Bronchial epithelial cell (primary cell): ENCODE results near the gene XG. TPM values are rescaled to one million over a fixed set of nuclear protein-coding genes. Genes with fewer than 3 reads are reported as not detected.

Experiments used
- DNase-seq: peaks from one replicate; pipeline ENCODE4 v3.0.0-alpha.2; 2010; ENCODE audit warnings: low read depth
- FAIRE-seq: peaks from 2 replicates; lab custom pipeline; 2011; peaks lifted over from hg19 to GRCh38; lab: Jason Lieb, UNC
- H3K27me3 ChIP-seq: 2 replicates; pipeline ENCODE4 v1.5.1; 2011; ENCODE audit warnings: low read length; ENCODE audit not compliant: control insufficient read depth, insufficient read depth
- H3K36me3 ChIP-seq: 2 replicates; pipeline ENCODE4 v1.5.1; 2011; ENCODE audit warnings: low read length; ENCODE audit not compliant: control insufficient read depth, insufficient read depth
- H3K4me3 ChIP-seq: 2 replicates; pipeline ENCODE4 v1.5.1; 2011; ENCODE audit warnings: mild to moderate bottlenecking, low read depth, low read length, control low read depth
- total RNA-seq: library from RNA; depleted of rRNA; stranded (reverse); fragments of >200 nt; gene quantifications from 2 replicates; pipeline ENCODE4 v1.2.1, GENCODE V29; 2014
- TF ChIP-seq, protein P1 (sequence below): IDR thresholded peaks from 2 replicates; pipeline ENCODE4 v1.5.1; 2011; ENCODE audit warnings: mild to moderate bottlenecking, moderate library complexity, low read length, control low read depth, inconsistent platforms; ENCODE audit not compliant: insufficient read depth, severe bottlenecking

The XG gene
- total RNA-seq, 1 donor from 2014 or later, result 0.26 TPM

DNA sequence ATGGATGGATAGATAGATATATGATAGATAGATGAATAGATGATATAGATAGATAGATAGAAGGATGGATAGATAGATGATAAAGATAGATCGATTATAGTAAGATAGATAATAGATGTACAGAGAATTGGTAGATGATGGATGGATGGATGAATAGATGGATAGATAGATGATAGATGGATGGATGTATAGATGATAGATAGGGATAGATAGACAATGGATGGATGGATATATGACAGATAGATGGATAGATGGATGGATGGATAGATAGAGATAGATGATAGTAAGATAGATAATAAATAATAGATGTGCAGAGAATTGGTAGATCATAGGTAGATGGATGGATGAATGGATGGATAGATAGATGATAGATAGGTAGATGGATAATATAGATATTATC, 89.1 kb downstream of the XG start:
- FAIRE-seq, result no peak
- DNase-seq, result no peak
- H3K27me3 ChIP-seq, result no peaks in the 10 kb centered on the region
- TF ChIP-seq, protein P1, sequence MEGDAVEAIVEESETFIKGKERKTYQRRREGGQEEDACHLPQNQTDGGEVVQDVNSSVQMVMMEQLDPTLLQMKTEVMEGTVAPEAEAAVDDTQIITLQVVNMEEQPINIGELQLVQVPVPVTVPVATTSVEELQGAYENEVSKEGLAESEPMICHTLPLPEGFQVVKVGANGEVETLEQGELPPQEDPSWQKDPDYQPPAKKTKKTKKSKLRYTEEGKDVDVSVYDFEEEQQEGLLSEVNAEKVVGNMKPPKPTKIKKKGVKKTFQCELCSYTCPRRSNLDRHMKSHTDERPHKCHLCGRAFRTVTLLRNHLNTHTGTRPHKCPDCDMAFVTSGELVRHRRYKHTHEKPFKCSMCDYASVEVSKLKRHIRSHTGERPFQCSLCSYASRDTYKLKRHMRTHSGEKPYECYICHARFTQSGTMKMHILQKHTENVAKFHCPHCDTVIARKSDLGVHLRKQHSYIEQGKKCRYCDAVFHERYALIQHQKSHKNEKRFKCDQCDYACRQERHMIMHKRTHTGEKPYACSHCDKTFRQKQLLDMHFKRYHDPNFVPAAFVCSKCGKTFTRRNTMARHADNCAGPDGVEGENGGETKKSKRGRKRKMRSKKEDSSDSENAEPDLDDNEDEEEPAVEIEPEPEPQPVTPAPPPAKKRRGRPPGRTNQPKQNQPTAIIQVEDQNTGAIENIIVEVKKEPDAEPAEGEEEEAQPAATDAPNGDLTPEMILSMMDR, result no peak
- no peaks in the 10 kb centered on the region for H3K36me3 ChIP-seq
- no peak overlapping the region for H3K4me3 ChIP-seq

DNA sequence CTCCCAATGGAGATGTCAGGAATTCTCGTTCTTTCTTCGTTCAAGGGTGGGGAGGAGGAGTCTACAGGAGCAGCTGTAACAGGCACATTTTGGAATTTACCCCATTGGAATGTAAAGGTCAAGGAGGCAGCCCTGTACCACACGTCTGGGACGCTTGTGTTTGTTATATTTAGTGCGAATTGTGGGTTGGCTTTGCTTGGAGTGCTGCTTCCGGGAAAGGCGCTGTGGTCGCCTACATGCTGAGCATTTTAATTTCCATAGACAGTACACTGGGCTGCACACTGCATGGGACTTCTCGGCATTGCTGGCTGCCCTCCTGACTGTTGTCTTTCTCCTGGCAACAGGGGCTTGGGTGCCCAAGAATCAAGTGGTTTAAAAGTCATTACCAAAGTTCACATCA, 89.7 kb downstream of the XG start:
- no peak for FAIRE-seq
- no peak for DNase-seq
- TF ChIP-seq, protein P1, result no peak
- Histone ChIP-seq H3K4me3 (no peak overlapping the region), H3K27me3 (no peaks in the 10 kb centered on the region), H3K36me3 (no peaks in the 10 kb centered on the region)

DNA sequence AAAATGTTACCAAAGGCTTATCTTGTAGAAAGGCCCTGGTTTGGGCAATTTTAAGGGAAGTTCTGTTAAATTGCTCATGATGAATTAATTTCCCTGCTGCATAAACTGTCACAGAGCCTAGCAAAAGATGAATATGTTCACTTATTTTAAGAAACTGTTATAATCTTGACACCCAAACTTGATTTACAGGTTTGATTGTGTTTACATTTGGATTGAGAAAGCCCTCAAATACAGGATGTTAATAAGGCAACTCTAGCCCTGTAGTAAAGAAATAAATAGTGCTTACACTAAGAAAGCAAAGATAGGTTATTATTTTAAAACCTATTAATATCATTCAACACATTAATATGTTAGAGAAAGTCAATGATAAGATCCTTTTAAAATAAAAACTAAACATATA, 95.2 kb downstream of the XG start:
- no peaks in the 10 kb centered on the region for H3K36me3 ChIP-seq
- no peak overlapping the region for H3K4me3 ChIP-seq
- TF ChIP-seq, protein P1, result no peak
- FAIRE-seq, result no peak
- peak; percentile 16 for DNase-seq
- H3K27me3 ChIP-seq, result no peaks in the 10 kb centered on the region

DNA sequence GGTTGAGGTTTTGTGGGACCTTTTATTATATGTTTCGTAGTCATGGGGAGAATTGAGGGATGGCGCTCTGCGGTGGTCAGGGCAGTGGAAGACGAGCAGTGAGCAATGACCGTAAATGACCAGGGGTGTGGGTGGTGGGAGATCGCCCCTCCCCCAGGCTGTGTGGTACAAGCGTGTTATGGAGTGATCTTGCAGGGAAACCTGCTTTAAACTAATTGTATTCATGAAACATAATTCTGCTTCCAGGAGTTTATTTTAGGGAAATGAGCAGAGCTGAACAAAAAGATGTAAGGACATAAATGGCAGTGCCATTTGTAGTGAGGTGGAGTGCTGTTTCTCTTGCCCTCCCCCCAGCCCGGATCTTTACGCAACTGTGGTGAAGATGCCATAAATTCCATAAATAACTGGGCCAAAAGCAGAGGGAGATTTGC, 97.0 kb downstream of the XG start:
- TF ChIP-seq, protein P1, result no peak
- FAIRE-seq (no peak), DNase-seq (no peak)
- Histone ChIP-seq H3K4me3 (no peak overlapping the region), H3K36me3 (no peaks in the 10 kb centered on the region), H3K27me3 (no peaks in the 10 kb centered on the region)

DNA sequence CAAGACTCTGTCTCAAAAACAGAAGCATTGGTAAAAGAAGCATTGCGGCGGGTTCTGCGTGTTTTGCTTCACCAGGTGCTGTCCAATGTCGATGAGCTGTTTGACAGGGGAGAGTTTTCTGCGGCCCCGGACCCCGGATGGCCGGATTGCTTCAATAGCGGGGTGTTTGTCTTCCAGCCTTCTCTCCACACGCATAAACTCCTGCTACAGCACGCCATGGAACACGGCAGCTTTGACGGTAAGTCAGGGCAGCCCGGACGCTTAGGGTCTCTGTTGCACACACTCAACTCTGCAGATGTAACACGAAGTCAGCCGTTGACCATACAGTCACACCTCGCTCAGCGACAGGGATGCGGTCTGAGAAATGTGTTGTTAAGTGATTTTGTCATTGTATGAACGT, 103.1 kb downstream of the XG start:
- no peaks in the 10 kb centered on the region for H3K27me3 ChIP-seq
- H3K36me3 ChIP-seq, result no peaks in the 10 kb centered on the region
- FAIRE-seq (no peak), DNase-seq (no peak)
- TF ChIP-seq, protein P1, result no peak
- H3K4me3 ChIP-seq, result no peak overlapping the region

DNA sequence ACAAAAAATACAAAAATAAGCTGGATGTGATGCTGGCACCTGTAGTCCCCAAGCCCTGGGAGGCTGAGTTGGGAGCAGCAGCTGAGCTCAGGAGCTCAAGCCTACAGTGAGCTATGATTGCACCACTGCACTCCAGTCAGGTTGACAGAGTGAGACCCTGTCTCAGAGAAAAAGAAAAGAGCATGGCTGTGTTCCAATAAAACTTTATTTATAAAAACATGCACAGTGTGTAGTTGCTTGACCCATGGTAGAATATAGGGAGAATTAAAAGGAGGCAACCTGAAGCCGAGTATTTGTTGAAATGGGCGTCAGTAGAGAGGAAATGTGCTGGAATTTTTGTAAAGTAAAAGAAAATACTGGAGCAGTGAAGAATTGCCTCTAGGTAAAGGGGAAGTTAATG, 103.9 kb downstream of the XG start:
- FAIRE-seq, result no peak
- TF ChIP-seq, protein P1, result no peak
- no peaks in the 10 kb centered on the region for H3K27me3 ChIP-seq

More for the DNA sequence above, 103.9 kb downstream of the XG start:
- no peak for DNase-seq
- H3K36me3 ChIP-seq, result no peaks in the 10 kb centered on the region
- no peak overlapping the region for H3K4me3 ChIP-seq
